CD4-positive, alpha-beta T cell (primary cell): ENCODE results near the gene EXOG. TPM values are rescaled to one million over a fixed set of nuclear protein-coding genes. Genes with fewer than 3 reads are reported as not detected.
A peak's percentile ranks its signal among the peaks of the same experiment; 100 is the strongest.

ENCODE experiments used
- ATAC-seq: fragments of 200-7000 bp; cut with Tn5 transposase; one replicate; pipeline ENCODE4 v1.10.0; 2022; ENCODE audit warnings: mild to moderate bottlenecking; ENCODE audit not compliant: poor library complexity
- CTCF ChIA-PET: fragments of 350-600 bp; sonication (Branson Sonifier 250); formaldehyde crosslinking; loops from one replicate; lab custom pipeline; 2021; ENCODE audit warnings: antibody characterized with exemption, inconsistent platforms; lab: Charles Lee
- POLR2A ChIA-PET: fragments of 350-600 bp; sonication (Branson Sonifier 250); formaldehyde crosslinking; loops from one replicate; lab custom pipeline; 2021; ENCODE audit warnings: antibody characterized with exemption, inconsistent platforms; lab: Charles Lee
- DNase-seq, 14 experiments: peaks; one replicate each; pipeline ENCODE4 v3.0.0-alpha.2; 2013 to 2020; ENCODE audit warnings: mixed read lengths in 2 of 14
- H3K27ac ChIP-seq, 2 donors: one replicate each; pipeline versions ENCODE4 v1.5.1 to v1.7.0; 2013; ENCODE audit warnings: low read length in 2 of 2, low read depth in 1 of 2, mild to moderate bottlenecking in 1 of 2
- H3K27me3 ChIP-seq, 2 experiments: 1 replicate in 1 of 2; 2 replicates in 1 of 2; pipeline versions ENCODE4 v1.6.1 to v1.7.0; 2013; ENCODE audit warnings: low read length in 2 of 2, control low read depth in 1 of 2, mild to moderate bottlenecking in 1 of 2, moderate library complexity in 1 of 2; ENCODE audit not compliant: insufficient read depth in 2 of 2, control insufficient read depth in 1 of 2
- H3K36me3 ChIP-seq: one replicate; pipeline ENCODE4 v1.6.1; 2013; ENCODE audit warnings: low read length, control low read depth; ENCODE audit not compliant: insufficient read depth
- H3K4me1 ChIP-seq: one replicate; pipeline ENCODE4 v1.6.1; 2013; ENCODE audit warnings: low read length, control low read depth; ENCODE audit not compliant: insufficient read depth
- H3K4me3 ChIP-seq: one replicate; pipeline ENCODE4 v1.5.1; 2013; ENCODE audit warnings: mild to moderate bottlenecking, low read length, moderate library complexity
- H3K9me3 ChIP-seq, 2 experiments: 1 replicate in 1 of 2; 2 replicates in 1 of 2; pipeline versions ENCODE4 v1.6.1 to v1.7.0; 2013; ENCODE audit warnings: low read length in 2 of 2, mild to moderate bottlenecking in 2 of 2, control low read depth in 1 of 2, moderate library complexity in 1 of 2; ENCODE audit not compliant: control insufficient read depth in 1 of 2, insufficient read depth in 1 of 2
- H3K27ac Mint-ChIP-seq: one replicate; pipeline ENCODE4 v1.8.0; 2020; ENCODE audit warnings: mixed read lengths
- H3K27me3 Mint-ChIP-seq: one replicate; pipeline ENCODE4 v1.8.0; 2021; ENCODE audit warnings: mixed read lengths
- H3K36me3 Mint-ChIP-seq: one replicate; pipeline ENCODE4 v1.8.0; 2021; ENCODE audit warnings: low read depth, mixed read lengths
- H3K4me1 Mint-ChIP-seq: one replicate; pipeline ENCODE4 v1.8.0; 2021; ENCODE audit warnings: low read depth, mixed read lengths
- H3K4me3 Mint-ChIP-seq: one replicate; pipeline ENCODE4 v1.8.0; 2020; ENCODE audit warnings: mild to moderate bottlenecking, mixed read lengths
- H3K9me3 Mint-ChIP-seq: one replicate; pipeline ENCODE4 v1.8.0; 2020; ENCODE audit warnings: mixed read lengths
- intact Hi-C, 2 experiments: fragments of 100-400 bp; cut with DNase I in 1 of 2; cut with micrococcal nuclease in 1 of 2; formaldehyde crosslinking; loops; one replicate each; pipeline versions ENCODE4 v1.15.1 to v1.9.0; 2023 to 2025; cut with DNase I, micrococcal nuclease
- total RNA-seq, 174 experiments: library from RNA in 2 of 174; stranded (reverse) in 2 of 174; gene quantifications; one replicate each; pipeline ENCODE4 v1.2.3 and lab custom pipeline; 2021 to 2026
- TF ChIP-seq, protein P1 (sequence below): fragments of 200-600 bp; IDR thresholded peaks from one replicate; pipeline ENCODE4 v1.8.0; 2022; ENCODE audit warnings: antibody characterized with exemption, mild to moderate bottlenecking

EXOG gene
- total RNA-seq, 2 experiments from 2014 or later, result 13.7 to 16.0 TPM

DNA sequence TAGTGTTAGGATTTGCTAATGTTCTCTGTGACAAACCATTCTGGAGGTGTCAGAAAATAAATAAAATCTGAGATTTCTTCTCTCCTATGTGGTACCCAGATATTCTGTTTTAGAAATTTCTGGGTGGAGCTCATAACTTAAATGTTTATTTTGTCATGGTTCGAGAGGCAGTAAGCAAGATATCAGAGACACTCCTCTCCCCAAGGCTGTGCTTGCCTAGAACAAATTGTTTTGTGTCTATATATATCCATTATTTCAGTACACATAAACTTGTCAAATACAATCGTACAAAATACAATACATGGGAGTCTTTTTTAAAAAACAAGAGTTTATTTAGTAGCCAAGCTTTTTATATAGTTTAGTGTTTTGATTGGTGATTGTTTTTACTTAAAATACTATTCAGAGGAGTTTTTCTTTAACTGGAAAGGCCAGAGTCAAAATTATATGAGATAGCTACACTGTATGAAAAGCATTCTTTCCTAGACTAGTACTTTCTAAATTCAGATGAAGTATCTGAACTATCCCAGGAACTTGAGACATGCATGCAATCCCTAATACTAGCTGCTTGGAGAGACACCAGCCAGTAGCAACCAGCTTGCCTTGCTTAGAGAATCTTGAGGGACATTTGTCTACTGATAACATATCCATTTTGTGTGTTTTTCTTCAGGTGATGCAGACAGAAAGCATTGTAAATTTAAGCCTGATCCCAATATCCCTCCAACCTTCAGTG, 4.7 kb downstream of the EXOG start:
- TF ChIP-seq, protein P1, sequence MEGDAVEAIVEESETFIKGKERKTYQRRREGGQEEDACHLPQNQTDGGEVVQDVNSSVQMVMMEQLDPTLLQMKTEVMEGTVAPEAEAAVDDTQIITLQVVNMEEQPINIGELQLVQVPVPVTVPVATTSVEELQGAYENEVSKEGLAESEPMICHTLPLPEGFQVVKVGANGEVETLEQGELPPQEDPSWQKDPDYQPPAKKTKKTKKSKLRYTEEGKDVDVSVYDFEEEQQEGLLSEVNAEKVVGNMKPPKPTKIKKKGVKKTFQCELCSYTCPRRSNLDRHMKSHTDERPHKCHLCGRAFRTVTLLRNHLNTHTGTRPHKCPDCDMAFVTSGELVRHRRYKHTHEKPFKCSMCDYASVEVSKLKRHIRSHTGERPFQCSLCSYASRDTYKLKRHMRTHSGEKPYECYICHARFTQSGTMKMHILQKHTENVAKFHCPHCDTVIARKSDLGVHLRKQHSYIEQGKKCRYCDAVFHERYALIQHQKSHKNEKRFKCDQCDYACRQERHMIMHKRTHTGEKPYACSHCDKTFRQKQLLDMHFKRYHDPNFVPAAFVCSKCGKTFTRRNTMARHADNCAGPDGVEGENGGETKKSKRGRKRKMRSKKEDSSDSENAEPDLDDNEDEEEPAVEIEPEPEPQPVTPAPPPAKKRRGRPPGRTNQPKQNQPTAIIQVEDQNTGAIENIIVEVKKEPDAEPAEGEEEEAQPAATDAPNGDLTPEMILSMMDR, result no peak
- ChIA-PET POLR2A (no interaction called here), CTCF (no interaction called here)
- ATAC-seq (no peak), DNase-seq (no peak)
- H3K4me3 Mint-ChIP-seq, result no peak overlapping the region
- H3K27ac Mint-ChIP-seq, result no peak overlapping the region
- Histone ChIP-seq H3K4me1 (peaks cover 8% of the 10 kb centered on the region), H3K4me3 (no peak overlapping the region), H3K36me3 (peaks cover 31% of the 10 kb centered on the region), H3K27ac (no peak overlapping the region), H3K9me3 (no peaks in the 10 kb centered on the region), H3K27me3 (no peaks in the 10 kb centered on the region)
- H3K27me3 Mint-ChIP-seq, result no peaks in the 10 kb centered on the region
- H3K36me3 Mint-ChIP-seq, result peaks cover 76% of the 10 kb centered on the region
- intact Hi-C loops, result no loop called here
- H3K9me3 Mint-ChIP-seq, result no peaks in the 10 kb centered on the region
- H3K4me1 Mint-ChIP-seq, result peaks cover 30% of the 10 kb centered on the region

DNA sequence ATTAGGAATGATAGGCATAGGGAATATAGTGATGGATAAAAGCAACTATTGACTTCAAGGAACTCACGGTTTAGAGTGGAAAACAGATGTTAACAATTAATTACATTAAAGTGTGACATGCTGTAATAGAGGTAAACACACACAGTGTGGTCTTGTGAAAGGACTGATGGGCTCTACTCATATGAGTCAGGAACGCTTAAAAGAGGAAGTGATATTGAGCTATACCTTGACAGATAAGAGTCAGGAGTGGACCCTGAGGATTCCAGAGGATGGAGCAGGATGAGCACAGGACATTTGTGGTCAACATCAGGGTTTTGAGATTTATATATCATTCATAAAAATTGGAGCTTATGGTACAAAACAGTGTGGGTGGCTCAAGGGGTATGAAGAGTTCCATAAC, 11.0 kb downstream of the EXOG start:
- H3K36me3 Mint-ChIP-seq, result peaks cover 86% of the 10 kb centered on the region
- no peaks in the 10 kb centered on the region for H3K9me3 Mint-ChIP-seq
- POLR2A ChIA-PET, result no interaction called here
- TF ChIP-seq, protein P1, result no peak
- no peak overlapping the region for H3K4me3 ChIP-seq
- H3K36me3 ChIP-seq, result peaks cover 41% of the 10 kb centered on the region
- CTCF ChIA-PET, result no interaction called here
- H3K4me3 Mint-ChIP-seq, result no peak overlapping the region
- no peaks in the 10 kb centered on the region for H3K9me3 ChIP-seq
- ATAC-seq (no peak), DNase-seq (no peak)
- intact Hi-C loops, result no loop called here
- H3K27ac Mint-ChIP-seq, result peak overlapping the region; percentile 11
- H3K27me3 Mint-ChIP-seq, result no peaks in the 10 kb centered on the region
- no peak overlapping the region for H3K27ac ChIP-seq
- no peaks in the 10 kb centered on the region for H3K4me1 Mint-ChIP-seq
- no peaks in the 10 kb centered on the region for H3K27me3 ChIP-seq
- no peaks in the 10 kb centered on the region for H3K4me1 ChIP-seq

DNA sequence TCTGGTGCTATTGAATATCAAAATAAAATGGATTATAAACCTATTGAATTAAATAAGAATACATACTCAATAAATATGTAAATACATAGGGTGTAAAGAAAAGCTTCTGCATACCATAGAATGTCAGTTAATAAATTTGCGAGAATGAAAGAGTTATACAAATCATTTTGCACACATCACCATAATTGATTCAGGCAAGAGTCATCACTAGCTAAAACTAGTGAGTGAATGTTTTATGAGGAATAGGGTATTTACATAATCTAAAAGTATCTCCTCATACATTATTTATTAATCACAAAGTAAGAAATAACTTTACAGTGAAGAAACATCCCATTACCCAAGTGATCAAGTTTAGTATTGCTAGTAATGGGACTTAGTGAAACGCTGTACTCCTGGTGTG, 13.6 kb downstream of the EXOG start:
- no peak overlapping the region for H3K4me3 ChIP-seq
- no peak for DNase-seq
- no peaks in the 10 kb centered on the region for H3K27me3 ChIP-seq
- Mint-ChIP-seq H3K27me3 (no peaks in the 10 kb centered on the region), H3K9me3 (no peaks in the 10 kb centered on the region), H3K36me3 (peaks cover 87% of the 10 kb centered on the region), H3K27ac (no peak overlapping the region), H3K4me3 (no peak overlapping the region), H3K4me1 (no peaks in the 10 kb centered on the region)
- ATAC-seq, result no peak
- H3K36me3 ChIP-seq, result peaks cover 41% of the 10 kb centered on the region
- ChIA-PET CTCF (interaction anchor here (3.1 kb wide), 1 partner anchor 12 kb away, joined by 11 read pairs; no protein-coding TSS in a partner anchor), POLR2A (interaction anchor here (1.4 to 1.8 kb wide), 2 partner anchors 11 to 141 kb away, joined by 4 to 6 read pairs; no protein-coding TSS in a partner anchor)
- no peaks in the 10 kb centered on the region for H3K4me1 ChIP-seq
- intact Hi-C loops, result no loop called here
- H3K9me3 ChIP-seq, result no peaks in the 10 kb centered on the region
- TF ChIP-seq, protein P1, result no peak
- no peak overlapping the region for H3K27ac ChIP-seq
